HepG2 (cell line): ENCODE results near the gene PPCDC. TPM values are rescaled to one million over a fixed set of nuclear protein-coding genes. Genes with fewer than 3 reads are reported as not detected.

ENCODE experiments used
- AHR ChIP-seq: IDR thresholded peaks from 2 replicates; pipeline ENCODE4 v1.6.1; 2018; ENCODE audit warnings: missing genetic modification reagents, missing compliant biosample characterization
- ERF ChIP-seq: IDR thresholded peaks from 2 replicates; pipeline ENCODE4 v1.6.1; 2018; ENCODE audit warnings: missing biosample characterization, missing genetic modification reagents
- ETV6 ChIP-seq: sonication (generic); formaldehyde crosslinking; conservative IDR thresholded peaks from 2 replicates; pipeline ENCODE4 v1.4.0; 2020; ENCODE audit warnings: missing genetic modification reagents
- FOSL1 ChIP-seq: sonication (generic); formaldehyde crosslinking; IDR thresholded peaks from 2 replicates; pipeline ENCODE4 v1.9.0; 2021; ENCODE audit warnings: missing genetic modification reagents, borderline replicate concordance
- GFI1 ChIP-seq: sonication (generic); formaldehyde crosslinking; IDR thresholded peaks from 2 replicates; pipeline ENCODE4 v1.5.0; 2020; ENCODE audit warnings: missing genetic modification reagents, mild to moderate bottlenecking, borderline replicate concordance
- HNF4G ChIP-seq, 2 experiments: sonication (generic) in 1 of 2; formaldehyde crosslinking in 1 of 2; IDR thresholded peaks; 2 replicates each; pipeline versions ENCODE4 v1.4.0 to v1.6.1; 2011 to 2020; ENCODE audit warnings: borderline replicate concordance in 2 of 2, low read depth in 2 of 2, mild to moderate bottlenecking in 2 of 2, low read length in 1 of 2, missing genetic modification reagents in 1 of 2, moderate library complexity in 1 of 2
- HNRNPH1 ChIP-seq: fragments of 200-400 bp; formaldehyde crosslinking; optimal IDR thresholded peaks from 2 replicates; pipeline ENCODE3; 2017; ENCODE audit warnings: mild to moderate bottlenecking, low read depth, low read length
- KDM2A ChIP-seq: sonication (generic); formaldehyde crosslinking; IDR thresholded peaks from 2 replicates; pipeline ENCODE4 v1.4.0; 2020; ENCODE audit warnings: low read depth, missing genetic modification reagents, borderline replicate concordance
- KLF11 ChIP-seq: IDR thresholded peaks from 2 replicates; pipeline ENCODE4 v1.6.1; 2016; ENCODE audit warnings: missing compliant biosample characterization
- NCOA2 ChIP-seq: sonication (generic); formaldehyde crosslinking; IDR thresholded peaks from 2 replicates; pipeline ENCODE4 v1.8.0; 2022; ENCODE audit warnings: inconsistent platforms
- NR2C2 ChIP-seq: sonication (generic); formaldehyde crosslinking; IDR thresholded peaks from 2 replicates; pipeline ENCODE4 v1.4.0; 2020; ENCODE audit warnings: missing genetic modification reagents, mild to moderate bottlenecking, moderate library complexity, borderline replicate concordance
- NR2F6 ChIP-seq, 2 experiments: IDR thresholded peaks; 2 replicates each; pipeline ENCODE4 v1.6.1; 2016; ENCODE audit warnings: antibody characterized with exemption in 1 of 2, mild to moderate bottlenecking in 1 of 2
- PHF21A ChIP-seq: sonication (generic); formaldehyde crosslinking; IDR thresholded peaks from 2 replicates; pipeline ENCODE4 v1.5.0; 2020; ENCODE audit warnings: mild to moderate bottlenecking, missing genetic modification reagents
- PHF8 ChIP-seq: sonication (generic); formaldehyde crosslinking; IDR thresholded peaks from 2 replicates; pipeline ENCODE4 v1.5.0; 2020; ENCODE audit warnings: missing genetic modification reagents
- TP53 ChIP-seq: sonication (generic); formaldehyde crosslinking; conservative IDR thresholded peaks from 2 replicates; pipeline ENCODE4 v1.4.0; 2020; ENCODE audit warnings: missing genetic modification reagents
- ZEB1 ChIP-seq: IDR thresholded peaks from 2 replicates; pipeline ENCODE4 v1.6.1; 2012; ENCODE audit warnings: mild to moderate bottlenecking, low read depth, inconsistent platforms; ENCODE audit not compliant: insufficient replicate concordance
- ZFP82 ChIP-seq: sonication (generic); formaldehyde crosslinking; IDR thresholded peaks from 2 replicates; pipeline ENCODE4 v1.5.1; 2020; ENCODE audit warnings: mild to moderate bottlenecking, missing genetic modification reagents, borderline replicate concordance
- ZFX ChIP-seq: sonication (generic); formaldehyde crosslinking; IDR thresholded peaks from 2 replicates; pipeline ENCODE4 v1.4.0; 2020; ENCODE audit warnings: mild to moderate bottlenecking, low read depth, missing genetic modification reagents, moderate library complexity
- ZNF557 ChIP-seq: sonication (generic); formaldehyde crosslinking; IDR thresholded peaks from 2 replicates; pipeline ENCODE4 v1.4.0; 2020; ENCODE audit warnings: missing genetic modification reagents
- ZNF703 ChIP-seq: sonication (generic); formaldehyde crosslinking; IDR thresholded peaks from 2 replicates; pipeline ENCODE4 v1.5.1; 2020; ENCODE audit warnings: missing genetic modification reagents, mild to moderate bottlenecking, moderate library complexity, borderline replicate concordance
- ZNF782 ChIP-seq: sonication (generic); formaldehyde crosslinking; IDR thresholded peaks from 2 replicates; pipeline ENCODE4 v1.4.0; 2020; ENCODE audit warnings: missing genetic modification reagents, mild to moderate bottlenecking, borderline replicate concordance
- polyA plus RNA-seq, 8 experiments: library from polyadenylated mRNA; depleted of rRNA in 3 of 8; stranded (reverse) in 7 of 8; unstranded in 1 of 8; fragments of >200 nt; fragmentation: Illumina TruSeq in 4 of 8; extraction: Trizol in 4 of 8; gene quantifications; 2 replicates each; pipeline versions ENCODE4 v1.2.1 to v1.2.3, GENCODE V29; 2011 to 2016; ENCODE audit warnings: low read depth in 4 of 8, missing spikeins in 1 of 8, mixed read lengths in 1 of 8; ENCODE audit not compliant: insufficient read depth in 1 of 8
- total RNA-seq, 5 experiments: library from RNA; depleted of rRNA; stranded (reverse); fragments of >200 nt; fragmentation: Illumina TruSeq; extraction: Trizol; gene quantifications; 2 replicates each; pipeline ENCODE4 v1.2.3, GENCODE V29; 2016; ENCODE audit warnings: low read depth in 1 of 5
- TF ChIP-seq, protein P1 (sequence below): sonication (generic); formaldehyde crosslinking; IDR thresholded peaks from 2 replicates; pipeline ENCODE4 v1.5.1; 2020; ENCODE audit warnings: mild to moderate bottlenecking, missing genetic modification reagents, borderline replicate concordance
- TF ChIP-seq, protein P2 (sequence below): IDR thresholded peaks from 2 replicates; pipeline ENCODE4 v1.6.1; 2018; ENCODE audit warnings: missing genetic modification reagents, mild to moderate bottlenecking, missing compliant biosample characterization

The PPCDC gene
- total and polyA plus RNA-seq, 2 of the 13 experiments (the other 11 are each of a cell fraction or from before 2014, with no cell fraction given) = 12.3 to 12.8 TPM

DNA sequence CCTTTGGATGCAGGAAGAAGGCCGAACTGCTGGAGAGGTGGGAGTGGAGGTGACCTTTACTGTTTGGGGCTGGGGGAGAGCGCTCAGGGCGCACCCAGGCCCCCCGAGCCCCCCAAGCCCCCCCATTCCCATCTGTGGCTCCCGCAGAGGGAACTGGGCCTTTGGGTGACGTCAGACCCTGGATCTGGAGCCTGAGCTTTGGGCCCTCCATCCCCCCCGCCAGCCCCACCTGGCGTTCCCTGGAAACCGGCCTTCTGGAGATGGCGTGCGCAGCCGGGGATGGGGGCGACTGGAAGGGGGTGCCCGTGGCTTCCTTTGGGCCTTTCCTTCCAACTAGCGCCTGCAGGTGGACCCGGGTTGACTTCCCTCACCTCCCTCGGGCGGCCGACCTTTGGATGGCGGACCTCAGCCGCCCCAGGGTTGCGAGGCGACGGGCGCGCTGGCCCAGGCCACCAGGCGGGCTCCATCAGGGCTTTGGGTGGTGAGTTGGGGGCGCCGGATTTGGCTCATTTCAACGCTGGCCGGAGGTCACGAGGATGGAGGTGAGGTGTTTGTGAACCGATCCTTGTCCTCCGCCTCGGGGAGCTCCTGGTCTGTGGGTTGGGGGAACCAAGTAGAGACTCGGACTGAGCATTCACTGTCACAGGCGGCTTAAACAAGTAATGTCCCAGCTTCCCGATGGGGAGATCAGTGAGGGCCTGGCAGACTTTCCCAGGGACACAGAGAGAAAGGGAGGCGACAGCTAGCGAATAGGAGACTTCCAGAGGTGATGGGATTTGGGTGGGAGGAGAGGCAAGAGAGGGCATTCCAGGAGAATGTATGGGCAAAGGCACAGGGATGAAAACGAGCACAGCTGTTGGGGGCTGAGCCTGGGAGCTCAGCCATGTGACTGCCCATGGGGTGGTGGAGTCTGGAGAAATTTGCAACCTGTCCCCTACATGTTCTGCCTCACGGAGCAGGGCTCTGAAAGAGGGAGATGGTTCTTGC is 27.3 kb upstream of the PPCDC start (continued):
- TF ChIP-seq, protein P1, sequence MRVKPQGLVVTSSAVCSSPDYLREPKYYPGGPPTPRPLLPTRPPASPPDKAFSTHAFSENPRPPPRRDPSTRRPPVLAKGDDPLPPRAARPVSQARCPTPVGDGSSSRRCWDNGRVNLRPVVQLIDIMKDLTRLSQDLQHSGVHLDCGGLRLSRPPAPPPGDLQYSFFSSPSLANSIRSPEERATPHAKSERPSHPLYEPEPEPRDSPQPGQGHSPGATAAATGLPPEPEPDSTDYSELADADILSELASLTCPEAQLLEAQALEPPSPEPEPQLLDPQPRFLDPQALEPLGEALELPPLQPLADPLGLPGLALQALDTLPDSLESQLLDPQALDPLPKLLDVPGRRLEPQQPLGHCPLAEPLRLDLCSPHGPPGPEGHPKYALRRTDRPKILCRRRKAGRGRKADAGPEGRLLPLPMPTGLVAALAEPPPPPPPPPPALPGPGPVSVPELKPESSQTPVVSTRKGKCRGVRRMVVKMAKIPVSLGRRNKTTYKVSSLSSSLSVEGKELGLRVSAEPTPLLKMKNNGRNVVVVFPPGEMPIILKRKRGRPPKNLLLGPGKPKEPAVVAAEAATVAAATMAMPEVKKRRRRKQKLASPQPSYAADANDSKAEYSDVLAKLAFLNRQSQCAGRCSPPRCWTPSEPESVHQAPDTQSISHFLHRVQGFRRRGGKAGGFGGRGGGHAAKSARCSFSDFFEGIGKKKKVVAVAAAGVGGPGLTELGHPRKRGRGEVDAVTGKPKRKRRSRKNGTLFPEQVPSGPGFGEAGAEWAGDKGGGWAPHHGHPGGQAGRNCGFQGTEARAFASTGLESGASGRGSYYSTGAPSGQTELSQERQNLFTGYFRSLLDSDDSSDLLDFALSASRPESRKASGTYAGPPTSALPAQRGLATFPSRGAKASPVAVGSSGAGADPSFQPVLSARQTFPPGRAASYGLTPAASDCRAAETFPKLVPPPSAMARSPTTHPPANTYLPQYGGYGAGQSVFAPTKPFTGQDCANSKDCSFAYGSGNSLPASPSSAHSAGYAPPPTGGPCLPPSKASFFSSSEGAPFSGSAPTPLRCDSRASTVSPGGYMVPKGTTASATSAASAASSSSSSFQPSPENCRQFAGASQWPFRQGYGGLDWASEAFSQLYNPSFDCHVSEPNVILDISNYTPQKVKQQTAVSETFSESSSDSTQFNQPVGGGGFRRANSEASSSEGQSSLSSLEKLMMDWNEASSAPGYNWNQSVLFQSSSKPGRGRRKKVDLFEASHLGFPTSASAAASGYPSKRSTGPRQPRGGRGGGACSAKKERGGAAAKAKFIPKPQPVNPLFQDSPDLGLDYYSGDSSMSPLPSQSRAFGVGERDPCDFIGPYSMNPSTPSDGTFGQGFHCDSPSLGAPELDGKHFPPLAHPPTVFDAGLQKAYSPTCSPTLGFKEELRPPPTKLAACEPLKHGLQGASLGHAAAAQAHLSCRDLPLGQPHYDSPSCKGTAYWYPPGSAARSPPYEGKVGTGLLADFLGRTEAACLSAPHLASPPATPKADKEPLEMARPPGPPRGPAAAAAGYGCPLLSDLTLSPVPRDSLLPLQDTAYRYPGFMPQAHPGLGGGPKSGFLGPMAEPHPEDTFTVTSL (CRISPR knock-in tag) = no peak
- TF ChIP-seq KLF11 (CRISPR knock-in tag) = no peak
- no peak for TF ChIP-seq ZNF703 (CRISPR knock-in tag)
- no peak for TF ChIP-seq TP53 (CRISPR knock-in tag)
- peak; percentile 46 for TF ChIP-seq HNF4G (IDR thresholded peaks at IDR 0.05; ENCODE audit: borderline replicate concordance, low read depth, low read length)
- TF ChIP-seq HNF4G (CRISPR knock-in tag; IDR thresholded peaks at IDR 0.05; ENCODE audit: borderline replicate concordance, low read depth) = no peak
- TF ChIP-seq, protein P2, sequence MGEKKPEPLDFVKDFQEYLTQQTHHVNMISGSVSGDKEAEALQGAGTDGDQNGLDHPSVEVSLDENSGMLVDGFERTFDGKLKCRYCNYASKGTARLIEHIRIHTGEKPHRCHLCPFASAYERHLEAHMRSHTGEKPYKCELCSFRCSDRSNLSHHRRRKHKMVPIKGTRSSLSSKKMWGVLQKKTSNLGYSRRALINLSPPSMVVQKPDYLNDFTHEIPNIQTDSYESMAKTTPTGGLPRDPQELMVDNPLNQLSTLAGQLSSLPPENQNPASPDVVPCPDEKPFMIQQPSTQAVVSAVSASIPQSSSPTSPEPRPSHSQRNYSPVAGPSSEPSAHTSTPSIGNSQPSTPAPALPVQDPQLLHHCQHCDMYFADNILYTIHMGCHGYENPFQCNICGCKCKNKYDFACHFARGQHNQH (CRISPR knock-in tag) = 0 out of 2 replicates have a peak, but pooled peaks have one; percentile 13
- TF ChIP-seq ZEB1 = no peak
- no peak for TF ChIP-seq ZNF557 (CRISPR knock-in tag)
- TF ChIP-seq NR2C2 (CRISPR knock-in tag) = 0 out of 2 replicates have a peak, but pooled peaks have one; percentile 18
- TF ChIP-seq ETV6 (CRISPR knock-in tag) = no peak
- no peak for TF ChIP-seq ERF
- no peak for TF ChIP-seq ZNF782
- no peak for TF ChIP-seq HNRNPH1
- TF ChIP-seq PHF8 (CRISPR knock-in tag) = no peak; the same call in 1 of the 2 replicates
- no peak for TF ChIP-seq NCOA2 (CRISPR knock-in tag)
- TF ChIP-seq PHF21A (CRISPR knock-in tag) = peak; percentile 10; the same call in 1 of the 2 replicates
- TF ChIP-seq NR2F6 (IDR thresholded peaks at IDR 0.05) = no peak
- TF ChIP-seq NR2F6 (CRISPR knock-in tag; IDR thresholded peaks at IDR 0.05) = no peak
- no peak for TF ChIP-seq GFI1 (CRISPR knock-in tag)
- no peak for TF ChIP-seq ZFP82 (CRISPR knock-in tag)
- no peak for TF ChIP-seq FOSL1 (CRISPR knock-in tag)
- TF ChIP-seq ZFX (CRISPR knock-in tag) = peak; percentile 81
- peak; percentile 17; the same call in 1 of the 2 replicates for TF ChIP-seq KDM2A (CRISPR knock-in tag)
- no peak for TF ChIP-seq AHR (CRISPR knock-in tag)
